Mesodermal cell (in vitro differentiated cells): Measurements from ENCODE around the gene GHITM. TPM values are rescaled to one million over a fixed set of nuclear protein-coding genes. Genes with fewer than 3 reads are reported as not detected.
"Not testable (repeated sequence)": the region's sequence is repeated elsewhere in the genome, so short reads cannot be mapped to it uniquely, and the experiment has no call there.

Source experiments
- H3K27ac ChIP-seq: 2 replicates; pipeline ENCODE4 v1.7.0; 2013; ENCODE audit warnings: mild to moderate bottlenecking, low read depth, low read length, moderate library complexity; ENCODE audit not compliant: severe bottlenecking
- H3K36me3 ChIP-seq: 2 replicates; pipeline ENCODE4 v1.7.1; 2013; ENCODE audit warnings: mild to moderate bottlenecking, low read length, moderate library complexity; ENCODE audit not compliant: control insufficient read depth, insufficient read depth
- H3K4me1 ChIP-seq: one replicate; pipeline ENCODE4 v1.7.1; 2013; ENCODE audit warnings: mild to moderate bottlenecking, low read length; ENCODE audit not compliant: insufficient read depth, control insufficient read depth, poor library complexity, severe bottlenecking
- H3K4me3 ChIP-seq: 2 replicates; pipeline ENCODE4 v1.7.0; 2013; ENCODE audit warnings: low read length, control low read depth, mild to moderate bottlenecking; ENCODE audit not compliant: insufficient read depth, poor library complexity, severe bottlenecking; ENCODE audit errors: extremely low read depth
- H3K9me3 ChIP-seq: 2 replicates; pipeline ENCODE4 v1.7.1; 2013; ENCODE audit warnings: mild to moderate bottlenecking, low read length, moderate library complexity; ENCODE audit not compliant: control insufficient read depth
- WGBS, 2 experiments: methylation state at CpG; one replicate each; pipeline ENCODE4 v1.1.5; 2013; ENCODE audit warnings: missing lambda C conversion rate in 2 of 2; ENCODE audit not compliant: insufficient coverage in 2 of 2; 5-methylcytosine and 5-hydroxymethylcytosine counted together
- polyA plus RNA-seq, 2 experiments: library from polyadenylated mRNA; stranded (reverse); fragments of 50-300 nt; gene quantifications; one replicate each; pipeline ENCODE4 v1.2.3, GENCODE V29; 2013

Gene GHITM
- polyA plus RNA-seq (2013, experiment 1 of 2) = 112 TPM
- polyA plus RNA-seq (2013, experiment 2 of 2) = 119 TPM

- Histone ChIP-seq H3K9me3 (no peaks in the 10 kb centered on the region), H3K36me3 (peaks cover 30% of the 10 kb centered on the region), H3K4me3 (peak within 1 kb of the TSS; percentile 93), H3K4me1 (no peaks in the 10 kb centered on the region), H3K27ac (peak within 1 kb of the TSS; percentile 95)
- 2% methylated on average over 35 to 46 of the region's 61 CpGs for WGBS, 2 experiments
These were observed at the start of gene GHITM for GRCh38 chr10:84139126-84140035. TSS of gene GHITM (plus strand) at chr10:84139509. CDS start at chr10:84141501, 1,992 bp downstream.

- Histone ChIP-seq H3K27ac (no peak overlapping the region), H3K4me3 (no peak overlapping the region), H3K4me1 (no peaks in the 10 kb centered on the region), H3K9me3 (no peaks in the 10 kb centered on the region), H3K36me3 (no peaks in the 10 kb centered on the region)
- WGBS, 2 experiments = 96 to 97% methylated on average over 2 to 3 of the region's 4 CpGs
These were observed 43.4 kb upstream of the GHITM start for GRCh38 chr10:84095811-84096497.

GRCh38 chr10:84097787-84098353 is 41.4 kb upstream of the GHITM start:
- no peaks in the 10 kb centered on the region for H3K4me1 ChIP-seq
- no peak overlapping the region for H3K27ac ChIP-seq
- no CpG with 5 or more reads among the region's 4 CpGs for WGBS, 2 experiments
- no peak overlapping the region for H3K4me3 ChIP-seq
- no peaks in the 10 kb centered on the region for H3K9me3 ChIP-seq
- H3K36me3 ChIP-seq = no peaks in the 10 kb centered on the region

- Histone ChIP-seq H3K4me3 (no peak overlapping the region), H3K4me1 (no peaks in the 10 kb centered on the region), H3K36me3 (no peaks in the 10 kb centered on the region), H3K27ac (no peak overlapping the region), H3K9me3 (no peaks in the 10 kb centered on the region)
- 92 to 94% methylated on average over 2 of the region's 2 CpGs for WGBS, 2 experiments
These were observed 40.6 kb upstream of the GHITM start for GRCh38 chr10:84098667-84099066.

GRCh38 chr10:84101042-84101441 is 38.3 kb upstream of the GHITM start:
- H3K4me1 ChIP-seq = no peaks in the 10 kb centered on the region
- no peak overlapping the region for H3K27ac ChIP-seq
- H3K9me3 ChIP-seq = no peaks in the 10 kb centered on the region
- WGBS, 2 experiments = 100% methylated on average over 1 of the region's 2 CpGs; no CpG with 5 or more reads in 1 of the 2 experiments
- no peak overlapping the region for H3K4me3 ChIP-seq
- H3K36me3 ChIP-seq = no peaks in the 10 kb centered on the region

- no peaks in the 10 kb centered on the region for H3K9me3 ChIP-seq
- H3K4me1 ChIP-seq = no peaks in the 10 kb centered on the region
- H3K36me3 ChIP-seq = no peaks in the 10 kb centered on the region
- 90 to 94% methylated on average over 18 of the region's 18 CpGs for WGBS, 2 experiments
- no peak overlapping the region for H3K4me3 ChIP-seq
- no peak overlapping the region for H3K27ac ChIP-seq
These were observed 30.5 kb upstream of the GHITM start for GRCh38 chr10:84108797-84109196.

- H3K36me3 ChIP-seq, H3K4me1 ChIP-seq, H3K27ac ChIP-seq, H3K9me3 ChIP-seq, H3K4me3 ChIP-seq: not testable (repeated sequence)
- WGBS, 2 experiments = 73 to 92% methylated on average over 2 to 6 of the region's 9 CpGs
These were observed 29.5 kb upstream of the GHITM start for GRCh38 chr10:84109772-84110171.

GRCh38 chr10:84113468-84113867 is 25.8 kb upstream of the GHITM start:
- H3K4me1 ChIP-seq, H3K4me3 ChIP-seq, H3K27ac ChIP-seq, H3K36me3 ChIP-seq, H3K9me3 ChIP-seq: not testable (repeated sequence)
- WGBS, 2 experiments = 40 to 63% methylated on average over 1 of the region's 1 CpG

- Histone ChIP-seq H3K36me3 (no peaks in the 10 kb centered on the region), H3K27ac (no peak overlapping the region), H3K9me3 (no peaks in the 10 kb centered on the region), H3K4me1 (no peaks in the 10 kb centered on the region), H3K4me3 (no peak overlapping the region)
- 39 to 86% methylated on average over 2 to 5 of the region's 13 CpGs for WGBS, 2 experiments
These were observed 25.1 kb upstream of the GHITM start for GRCh38 chr10:84114088-84114667.

GRCh38 chr10:84117204-84117603 is 22.1 kb upstream of the GHITM start:
- H3K27ac ChIP-seq, H3K36me3 ChIP-seq, H3K9me3 ChIP-seq, H3K4me1 ChIP-seq, H3K4me3 ChIP-seq: not testable (repeated sequence)
- WGBS, 2 experiments = 92 to 100% methylated on average over 1 of the region's 2 CpGs
